Skeletal muscle tissue (tissue), 4 donors: ENCODE results near the gene GOLGA7B. TPM values are rescaled to one million over a fixed set of nuclear protein-coding genes. Genes with fewer than 3 reads are reported as not detected.

ENCODE experiments used
- H3K27ac ChIP-seq: one replicate; pipeline ENCODE4 v1.7.0; 2013; ENCODE audit warnings: mild to moderate bottlenecking, low read depth, low read length, inconsistent platforms
- H3K27me3 ChIP-seq, 3 donors: one replicate each; pipeline ENCODE4 v1.7.0; 2013; ENCODE audit warnings: low read length in 3 of 3; ENCODE audit not compliant: control insufficient read depth in 3 of 3, insufficient read depth in 3 of 3
- H3K36me3 ChIP-seq, 3 donors: one replicate each; pipeline ENCODE4 v1.7.0; 2013; ENCODE audit warnings: low read length in 3 of 3; ENCODE audit not compliant: control insufficient read depth in 3 of 3, insufficient read depth in 3 of 3
- H3K4me1 ChIP-seq, 3 donors: one replicate each; pipeline ENCODE4 v1.7.0; 2013; ENCODE audit warnings: low read length in 3 of 3, mild to moderate bottlenecking in 3 of 3; ENCODE audit not compliant: control insufficient read depth in 3 of 3, insufficient read depth in 3 of 3
- H3K4me3 ChIP-seq, 3 donors: one replicate each; pipeline ENCODE4 v1.7.0; 2013; ENCODE audit warnings: low read length in 3 of 3
- H3K9ac ChIP-seq, 3 donors: one replicate each; pipeline ENCODE4 v1.7.0; 2013; ENCODE audit warnings: low read length in 3 of 3, mild to moderate bottlenecking in 3 of 3, moderate library complexity in 2 of 3, low read depth in 1 of 3
- H3K9me3 ChIP-seq, 3 donors: one replicate each; pipeline ENCODE4 v1.7.0; 2013; ENCODE audit warnings: low read length in 3 of 3; ENCODE audit not compliant: control insufficient read depth in 3 of 3
- total RNA-seq: library from RNA; depleted of rRNA; stranded (reverse); fragments of >200 nt; gene quantifications from one replicate; pipeline ENCODE4 v1.2.3, GENCODE V29; 2014
- donor health status: Osteomylitis.

GOLGA7B gene
- total RNA-seq, 1 donor from 2014 or later: not detected

DNA sequence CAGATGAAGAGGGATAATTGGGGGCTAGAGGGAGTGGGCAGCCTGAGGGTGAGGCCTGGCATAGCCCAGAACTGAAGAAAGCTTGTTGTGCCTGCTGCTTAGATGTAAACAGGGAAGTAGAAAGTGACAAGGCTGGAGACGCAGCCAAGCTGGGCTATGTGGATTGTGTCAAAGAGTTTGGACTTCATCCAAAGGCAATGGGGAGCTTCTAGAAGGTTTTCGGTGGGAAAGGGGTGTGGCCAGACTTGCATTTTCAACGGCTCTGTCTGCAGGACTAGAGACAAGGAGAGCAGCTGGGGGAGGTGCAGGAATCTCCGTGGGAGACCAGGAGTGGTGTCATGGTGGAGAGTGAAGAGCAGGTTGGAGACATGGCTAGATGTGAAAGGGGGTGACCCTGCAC, 48.8 kb downstream of the GOLGA7B start:
- Histone ChIP-seq H3K9ac (no peak overlapping the region), H3K27ac (no peak overlapping the region), H3K4me1 (peaks cover 0 to 6% (median 0%) of the 10 kb centered on the region in 3 donors), H3K27me3 (peaks cover 0 to 24% (median 0%) of the 10 kb centered on the region in 3 donors), H3K9me3 (no peaks in the 10 kb centered on the region), H3K36me3 (no peaks in the 10 kb centered on the region), H3K4me3 (no peak overlapping the region)

DNA sequence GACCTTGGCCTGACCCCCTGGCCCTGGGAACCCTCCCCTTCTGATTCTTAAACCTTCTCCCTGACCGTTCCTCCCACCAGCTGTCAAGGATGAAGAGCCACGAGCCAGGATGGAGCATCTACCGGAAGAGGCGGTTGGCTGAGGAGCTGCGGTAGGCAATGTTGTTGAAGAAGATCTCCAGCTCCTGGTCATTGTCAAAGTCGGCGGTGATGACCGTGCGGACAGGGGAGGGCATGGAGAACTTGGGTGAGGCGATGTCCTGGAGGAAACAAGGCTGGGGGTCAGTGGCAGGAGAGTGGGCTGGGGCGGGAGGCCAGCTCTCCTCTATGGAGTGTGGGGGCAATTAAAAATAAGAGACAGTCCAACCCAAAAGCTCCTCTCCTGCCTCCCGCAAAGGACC, 51.7 kb downstream of the GOLGA7B start:
- Histone ChIP-seq H3K36me3 (no peaks in the 10 kb centered on the region), H3K27me3 (peaks cover 0 to 24% (median 5%) of the 10 kb centered on the region in 3 donors), H3K27ac (no peak overlapping the region)

DNA sequence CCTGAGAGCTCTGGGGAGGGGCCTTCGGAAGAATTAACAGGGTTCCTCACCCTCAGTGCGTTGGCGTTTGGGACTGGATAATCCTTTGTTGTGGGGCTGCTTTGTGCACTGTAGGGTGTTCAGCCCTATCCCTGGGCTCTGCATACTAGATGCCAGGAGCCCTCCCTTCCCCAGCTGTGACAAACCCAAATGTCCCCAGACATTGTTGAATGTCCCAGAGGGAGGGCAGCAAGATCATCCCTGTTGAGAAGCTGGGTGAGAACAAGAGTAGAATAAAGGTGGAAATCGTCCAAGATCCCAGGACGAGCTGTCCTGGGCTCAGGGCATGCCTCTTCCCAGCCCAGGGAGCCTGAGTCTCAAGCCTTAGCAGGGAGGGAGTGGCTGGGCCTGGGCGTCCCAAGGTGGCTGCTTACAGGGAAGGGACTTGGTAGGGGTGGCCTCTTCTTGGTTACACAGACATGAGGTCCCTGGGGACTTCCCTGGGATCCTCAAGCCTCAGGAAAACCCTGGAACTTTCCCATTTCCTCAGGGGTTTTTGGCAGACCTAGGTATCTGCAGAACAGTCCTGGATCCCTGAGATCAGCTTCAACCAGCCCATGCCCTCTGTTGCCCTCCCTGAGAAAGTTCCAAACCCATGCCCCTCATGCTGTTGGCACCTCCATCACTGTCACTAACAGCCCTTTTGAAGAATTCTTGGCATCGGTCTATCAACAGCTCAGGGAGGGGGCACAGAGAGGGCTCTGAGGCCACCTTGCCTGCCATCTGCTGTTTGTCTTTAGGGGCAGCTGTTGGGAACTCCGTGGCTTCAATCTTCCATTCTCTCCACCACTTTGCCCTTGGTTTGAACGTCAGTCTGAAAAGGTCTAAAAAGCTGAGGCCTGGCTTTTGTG, 53.7 kb downstream of the GOLGA7B start:
- no peaks in the 10 kb centered on the region for H3K4me1 ChIP-seq
- no peaks in the 10 kb centered on the region for H3K36me3 ChIP-seq
- H3K4me3 ChIP-seq: no peak overlapping the region
- H3K27me3 ChIP-seq: peaks cover 5 to 22% (median 8%) of the 10 kb centered on the region in 3 donors
- H3K9me3 ChIP-seq: no peaks in the 10 kb centered on the region
- no peak overlapping the region for H3K27ac ChIP-seq
- H3K9ac ChIP-seq: no peak overlapping the region

More for the DNA sequence above, 51.7 kb downstream of the GOLGA7B start:
- no peak overlapping the region for H3K9ac ChIP-seq
- no peaks in the 10 kb centered on the region for H3K9me3 ChIP-seq
- H3K4me3 ChIP-seq: no peak overlapping the region
- peaks cover 0 to 2% (median 0%) of the 10 kb centered on the region in 3 donors for H3K4me1 ChIP-seq

DNA sequence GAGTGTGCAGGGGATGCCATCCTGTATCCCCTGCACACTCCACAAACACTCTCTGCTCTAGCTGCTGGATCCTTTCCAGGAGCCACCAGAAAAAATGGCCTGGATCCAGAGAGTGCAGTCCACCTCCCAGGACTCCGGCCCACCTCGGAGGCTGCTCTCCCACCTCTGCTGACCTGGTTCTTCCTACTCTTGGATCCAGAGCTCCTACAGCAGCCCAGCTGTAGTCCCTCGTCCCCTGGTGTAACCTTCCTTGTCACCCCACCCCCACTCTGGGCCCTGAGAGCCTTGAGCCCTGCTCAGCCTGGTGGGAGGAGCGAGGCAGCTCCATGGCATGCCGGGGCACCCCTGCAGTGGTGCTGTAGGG, 54.4 kb downstream of the GOLGA7B start:
- Histone ChIP-seq H3K9me3 (no peaks in the 10 kb centered on the region), H3K27me3 (peaks cover 5 to 21% (median 8%) of the 10 kb centered on the region in 3 donors), H3K36me3 (no peaks in the 10 kb centered on the region), H3K9ac (no peak overlapping the region), H3K4me1 (no peaks in the 10 kb centered on the region), H3K4me3 (no peak overlapping the region), H3K27ac (no peak overlapping the region)

DNA sequence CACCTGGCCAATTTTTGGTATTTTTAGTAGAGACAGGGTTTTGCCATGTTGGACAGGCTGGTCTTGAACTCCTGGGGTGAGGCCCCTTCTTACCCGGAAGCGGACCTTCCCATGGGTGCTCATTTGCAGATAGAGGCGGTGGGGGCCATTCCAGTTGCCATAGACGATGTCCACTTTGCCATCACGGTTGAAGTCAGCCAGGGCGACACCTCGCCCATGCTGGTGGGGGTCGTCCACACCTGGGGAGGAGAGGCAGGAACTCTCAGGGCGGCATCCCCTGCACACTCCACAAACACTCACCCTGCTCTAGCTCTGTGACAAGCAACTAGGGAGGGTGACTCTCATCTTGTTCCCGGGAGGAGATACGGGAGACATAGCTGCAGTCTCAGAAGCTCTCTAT, 54.9 kb downstream of the GOLGA7B start:
- H3K9ac ChIP-seq: no peak overlapping the region
- no peak overlapping the region for H3K4me3 ChIP-seq
- H3K27me3 ChIP-seq: peaks cover 5 to 18% (median 8%) of the 10 kb centered on the region in 3 donors
- H3K9me3 ChIP-seq: no peaks in the 10 kb centered on the region
- H3K4me1 ChIP-seq: no peaks in the 10 kb centered on the region
- no peak overlapping the region for H3K27ac ChIP-seq
- H3K36me3 ChIP-seq: no peaks in the 10 kb centered on the region

DNA sequence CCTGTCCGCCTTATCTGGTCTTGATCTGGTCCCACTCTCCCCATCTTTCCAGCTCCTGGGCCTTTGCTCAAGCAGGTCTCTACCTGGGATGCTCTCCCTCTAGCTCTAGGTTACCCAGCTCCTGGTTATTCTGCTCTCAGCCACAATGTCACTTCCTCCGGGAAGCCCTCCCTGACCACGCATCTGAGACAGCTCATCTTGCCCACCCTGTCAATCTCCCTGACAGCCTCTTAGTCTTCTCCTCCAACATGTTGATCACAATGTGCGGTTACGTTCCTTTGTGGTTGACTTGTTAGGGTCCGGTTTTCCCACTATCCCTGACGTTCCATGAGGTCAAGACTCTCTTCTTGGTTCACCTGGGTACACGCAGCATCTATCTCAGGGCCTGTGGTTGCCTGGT, 55.6 kb downstream of the GOLGA7B start:
- H3K27me3 ChIP-seq: peaks cover 5 to 15% (median 8%) of the 10 kb centered on the region in 3 donors
- no peak overlapping the region for H3K27ac ChIP-seq
- H3K4me1 ChIP-seq: no peaks in the 10 kb centered on the region
- no peaks in the 10 kb centered on the region for H3K9me3 ChIP-seq
- no peaks in the 10 kb centered on the region for H3K36me3 ChIP-seq
- no peak overlapping the region for H3K9ac ChIP-seq
- H3K4me3 ChIP-seq: no peak overlapping the region

DNA sequence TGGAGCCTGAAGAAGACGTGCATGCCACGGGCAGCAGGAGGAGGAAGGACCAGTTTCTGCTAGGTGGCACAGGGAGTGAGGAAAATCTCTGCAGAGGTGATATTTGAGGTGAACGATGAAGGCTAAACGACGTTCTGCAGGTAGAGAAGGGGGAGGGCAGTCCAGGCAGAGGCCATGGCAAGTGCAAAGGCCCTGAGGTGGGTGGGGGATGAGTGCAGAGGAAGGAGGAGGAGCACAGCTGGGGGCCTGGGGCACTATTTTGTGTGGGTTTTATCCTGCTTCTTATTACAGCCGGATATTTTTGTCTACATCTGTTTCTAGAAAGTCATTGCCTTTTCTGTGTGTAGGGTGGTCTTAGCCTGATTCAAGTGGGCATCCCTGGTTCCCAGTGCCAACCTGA, 57.6 kb downstream of the GOLGA7B start:
- no peak overlapping the region for H3K27ac ChIP-seq
- H3K27me3 ChIP-seq: peaks cover 5 to 16% (median 12%) of the 10 kb centered on the region in 3 donors
- H3K9me3 ChIP-seq: no peaks in the 10 kb centered on the region
- H3K4me1 ChIP-seq: no peaks in the 10 kb centered on the region
- H3K36me3 ChIP-seq: no peaks in the 10 kb centered on the region
- H3K4me3 ChIP-seq: no peak overlapping the region
- H3K9ac ChIP-seq: no peak overlapping the region

DNA sequence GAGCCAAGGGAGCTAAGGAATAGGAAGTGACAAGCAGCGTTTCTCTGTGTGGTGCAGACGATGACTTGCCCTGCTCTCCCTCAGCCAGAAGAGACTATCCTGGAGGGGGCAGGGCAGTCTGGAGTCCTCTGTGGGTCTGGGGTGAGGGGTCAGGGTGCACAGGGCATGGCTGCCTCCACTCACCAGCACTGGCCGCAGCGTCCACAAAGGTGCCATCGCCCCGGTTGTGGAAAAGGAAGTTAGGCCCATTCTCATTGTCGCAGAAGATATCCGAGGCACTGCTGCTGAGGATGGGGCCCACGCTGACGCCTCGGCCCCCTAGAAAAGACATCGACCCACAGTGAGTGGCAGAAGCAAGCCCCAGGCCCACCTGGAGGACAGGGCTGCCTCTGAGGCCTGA, 58.2 kb downstream of the GOLGA7B start:
- H3K36me3 ChIP-seq: no peaks in the 10 kb centered on the region
- no peak overlapping the region for H3K9ac ChIP-seq

DNA sequence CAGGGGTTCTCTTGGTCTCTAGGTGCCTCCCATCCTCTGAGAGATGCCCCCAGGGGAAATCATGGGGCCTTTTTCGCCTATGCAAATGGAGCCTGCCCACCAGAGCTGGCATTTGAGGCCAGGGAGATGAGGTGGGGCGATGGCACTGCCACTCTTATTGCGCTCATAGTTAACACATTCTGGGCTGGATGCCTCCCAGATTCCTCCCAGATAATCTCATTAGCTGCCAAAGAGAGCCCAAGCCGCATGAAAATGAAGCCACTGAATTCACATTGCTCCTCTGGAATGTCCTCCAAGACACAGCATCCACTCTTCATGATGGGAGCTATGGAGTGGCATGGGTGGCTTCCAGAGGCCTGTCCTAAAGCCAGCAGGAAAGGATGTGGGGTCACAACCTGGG, 61.0 kb downstream of the GOLGA7B start:
- H3K27ac ChIP-seq: no peak overlapping the region
- peaks cover 6 to 24% (median 20%) of the 10 kb centered on the region in 3 donors for H3K27me3 ChIP-seq
- no peak overlapping the region for H3K9ac ChIP-seq
- H3K4me1 ChIP-seq: peaks cover 4 to 7% (median 4%) of the 10 kb centered on the region in 3 donors
- no peaks in the 10 kb centered on the region for H3K9me3 ChIP-seq
- H3K4me3 ChIP-seq: no peak overlapping the region
- H3K36me3 ChIP-seq: no peaks in the 10 kb centered on the region

More for the DNA sequence above, 58.2 kb downstream of the GOLGA7B start:
- Histone ChIP-seq H3K27ac (no peak overlapping the region), H3K4me1 (no peaks in the 10 kb centered on the region), H3K27me3 (peaks cover 5 to 22% (median 12%) of the 10 kb centered on the region in 3 donors), H3K9me3 (no peaks in the 10 kb centered on the region), H3K4me3 (no peak overlapping the region)

DNA sequence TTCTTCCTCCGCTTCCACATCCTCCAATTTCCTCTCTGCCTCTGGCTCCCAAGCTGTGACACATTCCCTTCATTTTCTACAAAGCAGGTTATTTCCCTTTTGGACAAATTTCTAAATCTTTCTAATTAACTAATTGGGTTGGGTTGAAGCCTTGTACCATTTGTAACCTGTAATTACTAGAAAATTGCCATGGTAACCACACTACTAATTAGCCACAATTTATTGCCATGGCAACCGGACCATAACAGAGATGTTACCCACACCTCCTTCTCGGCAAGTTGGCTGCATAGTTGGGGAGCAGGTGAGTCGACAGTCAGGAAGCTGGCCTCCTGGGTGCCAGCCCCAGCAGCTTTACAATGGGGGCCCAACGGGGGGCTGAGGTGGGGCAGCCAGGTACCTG, 61.6 kb downstream of the GOLGA7B start:
- Histone ChIP-seq H3K4me3 (no peak overlapping the region), H3K9me3 (no peaks in the 10 kb centered on the region), H3K27me3 (peaks cover 3 to 22% (median 20%) of the 10 kb centered on the region in 3 donors)

More for the DNA sequence above, 61.6 kb downstream of the GOLGA7B start:
- H3K9ac ChIP-seq: no peak overlapping the region
- no peak overlapping the region for H3K27ac ChIP-seq
- peaks cover 4 to 8% (median 4%) of the 10 kb centered on the region in 3 donors for H3K4me1 ChIP-seq
- no peaks in the 10 kb centered on the region for H3K36me3 ChIP-seq
